RWPE2 (cell line): Measurements from ENCODE around the gene PRRC2B.

Experiments
- ATAC-seq: fragments of 200-7000 bp; cut with Tn5 transposase; 3 replicates; pipeline ENCODE4 v1.9.1; 2021; ENCODE audit warnings: low read depth
- DNase-seq: peaks from one replicate; pipeline ENCODE4 v3.0.0-alpha.2; 2020; ENCODE audit warnings: low spot score
- H3K27ac ChIP-seq: fragments of 450-650 bp; 2 replicates; pipeline ENCODE4 v1.5.1; 2017; ENCODE audit warnings: mild to moderate bottlenecking; ENCODE audit not compliant: poor library complexity, severe bottlenecking
- H3K27me3 ChIP-seq: fragments of 250-450 bp; sonication (Bioruptor Pico); 2 replicates; pipeline ENCODE4 v1.5.1; 2021; ENCODE audit warnings: mild to moderate bottlenecking, moderate library complexity; ENCODE audit not compliant: insufficient read depth, poor library complexity, severe bottlenecking
- H3K36me3 ChIP-seq: fragments of 250-450 bp; sonication (Bioruptor Pico); 2 replicates; pipeline ENCODE4 v1.5.1; 2020; ENCODE audit warnings: low read depth, mild to moderate bottlenecking, moderate library complexity
- H3K4me1 ChIP-seq: fragments of 250-450 bp; sonication (Bioruptor Pico); 2 replicates; pipeline ENCODE4 v1.5.1; 2021; ENCODE audit warnings: mild to moderate bottlenecking, moderate library complexity; ENCODE audit not compliant: insufficient read depth, poor library complexity, severe bottlenecking
- H3K4me3 ChIP-seq: fragments of 250-450 bp; sonication (Bioruptor Pico); 2 replicates; pipeline ENCODE4 v1.5.1; 2021; ENCODE audit warnings: mild to moderate bottlenecking, moderate library complexity; ENCODE audit not compliant: severe bottlenecking
- H3K9me3 ChIP-seq: fragments of 250-450 bp; sonication (Bioruptor Pico); 2 replicates; pipeline ENCODE4 v1.5.1; 2021; ENCODE audit warnings: mild to moderate bottlenecking, moderate library complexity; ENCODE audit not compliant: severe bottlenecking
- CTCF ChIP-seq: fragments of 450-650 bp; IDR thresholded peaks from one replicate; pipeline ENCODE4 v1.5.1; 2017; ENCODE audit warnings: mild to moderate bottlenecking, moderate library complexity; ENCODE audit not compliant: poor library complexity, severe bottlenecking

Gene PRRC2B

GRCh38 chr9:131521203-131521602 lies 127.3 kb downstream of the PRRC2B start:
- DNase-seq = no peak
- Histone ChIP-seq H3K27me3 (no peaks in the 10 kb centered on the region), H3K9me3 (no peaks in the 10 kb centered on the region), H3K4me3 (no peak overlapping the region), H3K27ac (no peak overlapping the region), H3K36me3 (peaks cover 68% of the 10 kb centered on the region), H3K4me1 (no peaks in the 10 kb centered on the region)
- no peak for TF ChIP-seq CTCF
- no peak for ATAC-seq

GRCh38 chr9:131521822-131522221 lies 127.9 kb downstream of the PRRC2B start:
- ATAC-seq = no peak
- Histone ChIP-seq H3K27me3 (no peaks in the 10 kb centered on the region), H3K9me3 (no peaks in the 10 kb centered on the region), H3K4me3 (no peak overlapping the region), H3K36me3 (peaks cover 62% of the 10 kb centered on the region), H3K27ac (no peak overlapping the region), H3K4me1 (no peaks in the 10 kb centered on the region)
- no peak for DNase-seq
- TF ChIP-seq CTCF = no peak

GRCh38 chr9:131522257-131523085 lies 128.6 kb downstream of the PRRC2B start:
- no peak for TF ChIP-seq CTCF
- DNase-seq (no peak), ATAC-seq (no peak; the same call in 2 of the 3 replicates)
- H3K4me3 ChIP-seq = no peak overlapping the region
- no peaks in the 10 kb centered on the region for H3K9me3 ChIP-seq
- peaks cover 59% of the 10 kb centered on the region for H3K36me3 ChIP-seq
- no peak overlapping the region for H3K27ac ChIP-seq
- no peaks in the 10 kb centered on the region for H3K4me1 ChIP-seq
- no peaks in the 10 kb centered on the region for H3K27me3 ChIP-seq

GRCh38 chr9:131523086-131523388 lies 129.2 kb downstream of the PRRC2B start:
- no peak for DNase-seq
- TF ChIP-seq CTCF = no peak
- peaks cover 55% of the 10 kb centered on the region for H3K36me3 ChIP-seq
- H3K27ac ChIP-seq = no peak overlapping the region
- no peaks in the 10 kb centered on the region for H3K9me3 ChIP-seq
- ATAC-seq = no peak
- H3K4me1 ChIP-seq = no peaks in the 10 kb centered on the region
- no peaks in the 10 kb centered on the region for H3K27me3 ChIP-seq
- no peak overlapping the region for H3K4me3 ChIP-seq
